ENCODE data around the gene PAX5.

DNA sequence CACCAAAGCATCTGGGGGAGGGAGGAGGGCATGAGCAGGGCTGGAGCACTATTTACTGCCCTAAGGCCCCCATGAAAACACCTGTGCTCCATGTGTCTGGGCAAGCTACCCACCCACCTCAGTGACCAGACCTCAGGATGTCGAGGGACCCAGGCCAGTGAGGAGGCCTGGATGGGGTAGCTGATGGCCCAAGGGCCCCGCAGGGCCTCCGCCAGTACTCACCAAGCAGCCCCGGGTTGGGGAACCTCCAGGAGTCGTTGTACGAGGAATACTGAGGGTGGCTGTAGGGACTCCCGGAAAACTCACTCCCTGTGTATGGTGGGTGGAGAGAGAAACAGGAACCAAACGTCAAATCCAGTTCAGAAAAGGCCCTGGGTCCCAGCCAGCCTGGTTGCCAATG, 187.4 kb downstream of the PAX5 start:
- no peak for TF ChIP-seq FOXM1 (IDR thresholded peaks at IDR 0.05; ENCODE audit: borderline replicate concordance)
- TF ChIP-seq NFRKB (IDR thresholded peaks at IDR 0.05), result no peak
- no peak for TF ChIP-seq TARDBP (IDR thresholded peaks at IDR 0.05)
- no peak for TF ChIP-seq ARNT (IDR thresholded peaks at IDR 0.05)
- no peak for TF ChIP-seq L3MBTL2 (conservative IDR thresholded peaks at IDR 0.05)
- TF ChIP-seq FOXA1 (IDR thresholded peaks at IDR 0.05), result no peak
- TF ChIP-seq FOXK2 (IDR thresholded peaks at IDR 0.05), result no peak
- TF ChIP-seq ZNF384 (IDR thresholded peaks at IDR 0.05), result no peak
- no peak for TF ChIP-seq BHLHE40 (IDR thresholded peaks at IDR 0.05; ENCODE audit: borderline replicate concordance)
- no peak for TF ChIP-seq SUZ12 (IDR thresholded peaks at IDR 0.05)
- no peak for TF ChIP-seq ELF4 (IDR thresholded peaks at IDR 0.05)
- no peak for TF ChIP-seq LEF1 (IDR thresholded peaks at IDR 0.05; ENCODE audit: borderline replicate concordance)
